Activated CD4-positive, alpha-beta T cell treated with anti-CD3 and anti-CD28 coated beads for 1 hour (primary cell): ENCODE results near the gene TFAP2E.
"Not testable (repeated sequence)": the region's sequence is repeated elsewhere in the genome, so short reads cannot be mapped to it uniquely, and the experiment has no call there.

ENCODE experiments used
- DNase-seq: peaks from one replicate; pipeline ENCODE4 v3.0.0-alpha.2; 2020

TFAP2E gene

DNA sequence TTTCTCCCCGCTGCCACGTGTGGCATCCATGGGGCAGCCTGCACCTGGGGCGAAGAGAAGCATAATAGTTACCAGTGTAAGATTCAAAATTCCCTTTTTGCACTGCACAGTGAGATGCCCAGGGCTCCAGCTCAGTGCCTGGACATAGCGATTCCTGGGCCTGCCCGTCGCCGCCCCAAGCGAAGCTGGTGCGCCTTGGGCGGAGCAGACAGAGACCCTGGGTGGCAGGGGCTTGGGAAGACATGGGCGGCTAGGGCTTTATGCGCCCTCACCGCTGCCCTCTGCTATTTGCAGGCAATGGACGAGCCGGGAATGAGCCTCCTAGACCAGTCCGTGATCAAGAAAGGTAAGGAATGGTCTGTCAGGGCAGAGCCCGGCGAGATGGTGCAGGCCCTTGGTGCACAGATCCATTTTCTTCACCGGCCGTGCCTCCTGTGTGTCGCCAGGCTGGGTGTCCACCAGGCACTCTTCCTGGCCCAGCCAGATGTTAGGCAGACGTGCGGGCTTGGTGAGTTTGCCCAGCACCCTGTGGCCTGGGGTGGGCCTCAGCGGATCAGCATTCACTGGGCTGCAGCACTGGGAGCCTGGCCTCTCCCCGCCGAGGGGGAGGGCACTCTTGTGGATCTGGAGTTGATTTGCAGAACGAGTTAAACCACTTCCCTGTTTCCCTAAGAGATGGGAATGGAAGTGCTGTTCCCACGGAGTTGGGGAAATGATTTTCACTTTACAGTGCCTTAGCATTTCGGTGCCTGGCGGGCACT, 1.7 kb downstream of the TFAP2E start:
- DNase-seq, result no peak

GRCh38 chr1:35575416-35575958, 2.4 kb downstream of the TFAP2E start:
- no peak for DNase-seq

- DNase-seq, result no peak
Observed at GRCh38 chr1:35576061-35576765, 3.1 kb downstream of the TFAP2E start.

GRCh38 chr1:35576766-35577070, 3.6 kb downstream of the TFAP2E start:
- not testable (repeated sequence) for DNase-seq

DNA sequence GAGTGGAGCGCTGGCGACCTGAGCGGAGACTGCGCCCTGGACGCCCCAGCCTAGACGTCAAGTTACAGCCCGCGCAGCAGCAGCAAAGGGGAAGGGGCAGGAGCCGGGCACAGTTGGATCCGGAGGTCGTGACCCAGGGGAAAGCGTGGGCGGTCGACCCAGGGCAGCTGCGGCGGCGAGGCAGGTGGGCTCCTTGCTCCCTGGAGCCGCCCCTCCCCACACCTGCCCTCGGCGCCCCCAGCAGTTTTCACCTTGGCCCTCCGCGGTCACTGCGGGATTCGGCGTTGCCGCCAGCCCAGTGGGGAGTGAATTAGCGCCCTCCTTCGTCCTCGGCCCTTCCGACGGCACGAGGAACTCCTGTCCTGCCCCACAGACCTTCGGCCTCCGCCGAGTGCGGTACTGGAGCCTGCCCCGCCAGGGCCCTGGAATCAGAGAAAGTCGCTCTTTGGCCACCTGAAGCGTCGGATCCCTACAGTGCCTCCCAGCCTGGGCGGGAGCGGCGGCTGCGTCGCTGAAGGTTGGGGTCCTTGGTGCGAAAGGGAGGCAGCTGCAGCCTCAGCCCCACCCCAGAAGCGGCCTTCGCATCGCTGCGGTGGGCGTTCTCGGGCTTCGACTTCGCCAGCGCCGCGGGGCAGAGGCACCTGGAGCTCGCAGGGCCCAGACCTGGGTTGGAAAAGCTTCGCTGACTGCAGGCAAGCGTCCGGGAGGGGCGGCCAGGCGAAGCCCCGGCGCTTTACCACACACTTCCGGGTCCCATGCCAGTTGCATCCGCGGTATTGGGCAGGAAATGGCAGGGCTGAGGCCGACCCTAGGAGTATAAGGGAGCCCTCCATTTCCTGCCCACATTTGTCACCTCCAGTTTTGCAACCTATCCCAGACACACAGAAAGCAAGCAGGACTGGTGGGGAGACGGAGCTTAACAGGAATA, 4.2 kb downstream of the TFAP2E start:
- peak; percentile 31 for DNase-seq

GRCh38 chr1:35580949-35581388, 7.9 kb downstream of the TFAP2E start:
- DNase-seq, result no peak

GRCh38 chr1:35581621-35582020, 8.5 kb downstream of the TFAP2E start:
- DNase-seq, result not testable (repeated sequence)

DNA sequence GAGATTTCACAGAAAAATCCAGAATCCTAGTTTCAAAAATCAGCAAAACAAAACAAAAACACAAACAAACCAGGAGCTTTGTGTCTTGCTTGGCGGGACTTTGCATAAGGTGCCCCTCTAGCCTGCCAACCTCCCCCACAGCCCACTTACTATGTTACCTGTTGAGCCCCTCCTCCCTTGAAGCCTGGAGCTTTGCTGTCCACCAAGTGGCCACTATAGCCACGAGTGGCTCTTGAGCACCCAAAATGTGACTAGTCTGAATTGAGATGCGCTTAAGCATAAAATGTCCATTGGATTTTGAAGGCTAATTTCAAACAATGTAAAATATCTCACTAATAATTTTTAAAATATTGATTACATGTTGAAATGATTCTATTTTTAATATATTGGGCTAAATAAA, 12.2 kb downstream of the TFAP2E start:
- DNase-seq, result no peak

- DNase-seq, result not testable (repeated sequence)
Observed at GRCh38 chr1:35585805-35586204, 12.7 kb downstream of the TFAP2E start.

DNA sequence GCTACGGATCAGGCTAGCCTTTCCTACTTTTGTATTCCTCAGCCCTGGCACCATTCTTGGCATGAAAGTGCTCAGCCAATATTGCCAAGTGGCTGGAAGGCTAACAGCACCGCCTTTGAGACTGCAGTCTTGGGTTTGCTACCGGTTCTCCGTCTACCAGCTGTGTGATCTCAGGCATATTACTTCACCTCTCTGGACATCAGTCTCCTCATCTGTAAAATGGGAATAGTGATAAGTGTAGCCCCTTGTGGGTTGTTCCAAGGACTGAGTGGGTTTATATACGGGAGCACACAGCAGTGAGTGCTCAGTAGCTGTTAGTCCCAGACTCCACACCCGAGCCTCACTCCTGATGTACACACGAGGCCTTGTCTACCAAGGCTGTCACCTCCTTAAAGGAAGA, 13.7 kb downstream of the TFAP2E start:
- DNase-seq, result no peak

DNA sequence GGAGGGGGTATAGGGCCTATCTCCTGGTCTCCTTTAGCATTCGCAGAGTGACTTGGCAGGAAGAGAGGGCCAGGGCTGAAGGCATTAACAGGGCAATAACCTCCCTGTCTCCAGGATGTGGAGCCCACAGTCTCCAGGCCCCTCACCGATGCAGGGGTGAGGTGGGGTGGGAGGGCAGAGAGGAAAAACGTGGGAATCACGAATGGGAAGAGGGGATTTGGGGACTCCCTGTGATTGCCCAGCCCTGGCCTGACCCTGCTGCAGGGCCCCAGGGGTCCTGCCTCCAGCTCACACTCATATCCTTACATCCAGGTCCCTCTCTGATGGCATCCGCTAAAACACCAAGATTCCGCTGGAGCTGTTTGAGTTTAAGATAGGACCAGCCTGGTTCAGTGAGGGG, 14.6 kb downstream of the TFAP2E start:
- DNase-seq, result no peak

GRCh38 chr1:35588197-35588910, 15.2 kb downstream of the TFAP2E start:
- no peak for DNase-seq

DNA sequence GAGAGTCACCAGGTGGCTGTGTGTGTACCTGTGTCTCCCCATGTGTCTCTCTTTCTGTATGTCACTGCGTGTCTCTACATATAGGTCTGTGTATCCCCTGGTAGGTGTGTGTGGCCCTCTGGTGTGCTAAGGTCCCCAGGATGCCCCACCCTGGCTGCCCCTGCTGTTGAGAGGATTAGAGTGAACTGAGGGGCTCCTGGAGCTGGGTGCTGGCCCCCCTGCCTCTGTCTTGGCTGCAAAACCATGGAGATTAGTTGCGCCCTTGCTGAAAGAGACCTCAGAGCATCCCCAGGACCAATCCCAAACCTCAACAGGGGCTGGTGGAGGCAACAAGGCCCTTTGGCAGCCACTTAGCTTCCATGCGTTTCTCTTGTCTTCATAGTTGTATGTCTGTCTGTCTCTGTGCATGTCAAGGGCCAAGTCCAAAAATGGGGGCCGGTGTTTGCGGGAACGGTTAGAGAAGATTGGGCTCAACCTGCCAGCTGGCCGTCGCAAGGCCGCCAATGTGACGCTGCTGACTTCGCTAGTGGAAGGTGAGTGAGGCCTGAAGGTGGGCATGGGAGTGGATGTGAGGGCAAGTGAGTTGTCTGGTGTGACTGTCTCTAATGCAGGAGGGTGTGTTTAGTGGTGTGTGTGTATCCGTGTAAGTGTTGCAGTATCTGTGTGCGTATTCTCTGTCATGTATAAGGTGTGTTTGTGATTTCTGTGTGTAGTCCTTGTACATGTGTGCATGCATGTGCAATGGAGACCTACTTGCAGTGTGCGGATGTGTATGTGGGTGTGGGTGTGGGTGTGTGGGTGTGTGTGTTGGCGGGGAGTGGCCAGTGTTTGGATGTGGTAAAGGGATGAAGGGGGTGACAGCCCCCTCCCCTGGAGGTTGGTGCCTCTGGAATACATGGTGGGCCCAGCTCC, 16.7 kb downstream of the TFAP2E start:
- no peak for DNase-seq

DNA sequence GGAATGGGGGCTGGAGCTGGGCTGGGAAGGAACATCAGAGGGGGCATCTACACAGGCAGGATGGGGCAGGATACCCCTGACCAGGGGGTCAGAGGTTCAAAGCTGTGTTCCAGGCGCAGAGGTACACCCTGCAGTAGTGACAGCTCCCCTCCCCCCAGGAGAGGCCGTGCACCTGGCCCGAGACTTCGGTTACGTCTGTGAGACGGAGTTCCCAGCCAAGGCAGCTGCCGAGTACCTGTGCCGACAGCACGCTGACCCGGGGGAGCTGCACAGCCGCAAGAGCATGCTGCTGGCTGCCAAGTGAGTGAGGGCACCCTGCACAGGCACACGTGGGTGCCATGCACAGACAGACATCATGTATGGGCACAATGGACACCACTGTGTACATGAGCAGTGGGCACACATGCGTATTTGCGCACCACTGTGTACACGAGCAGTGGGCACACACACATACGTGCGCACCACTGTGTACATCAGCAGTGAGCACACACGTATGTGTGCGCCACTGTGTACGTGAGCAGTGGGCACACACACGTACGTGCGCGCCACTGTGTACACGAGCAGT, 17.4 kb downstream of the TFAP2E start:
- DNase-seq, result no peak

DNA sequence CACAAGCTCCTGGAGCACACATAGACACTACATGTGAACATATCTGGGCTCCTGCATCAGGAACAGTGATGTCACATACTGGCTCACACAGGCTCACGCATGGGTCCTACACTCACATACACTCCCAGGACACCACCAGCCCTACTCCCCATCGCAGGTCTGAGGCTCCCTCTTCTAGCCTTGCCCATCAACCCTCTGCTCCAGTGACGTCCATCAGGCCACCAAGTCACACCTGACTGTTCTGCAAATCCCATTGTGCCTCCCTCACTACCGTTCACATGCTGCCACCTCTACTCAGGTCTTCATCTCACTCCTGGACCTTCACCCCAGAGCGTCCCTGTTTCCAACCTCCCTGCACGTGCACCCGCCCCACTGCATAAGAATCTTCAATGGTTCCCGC, 18.1 kb downstream of the TFAP2E start:
- DNase-seq, result no peak

DNA sequence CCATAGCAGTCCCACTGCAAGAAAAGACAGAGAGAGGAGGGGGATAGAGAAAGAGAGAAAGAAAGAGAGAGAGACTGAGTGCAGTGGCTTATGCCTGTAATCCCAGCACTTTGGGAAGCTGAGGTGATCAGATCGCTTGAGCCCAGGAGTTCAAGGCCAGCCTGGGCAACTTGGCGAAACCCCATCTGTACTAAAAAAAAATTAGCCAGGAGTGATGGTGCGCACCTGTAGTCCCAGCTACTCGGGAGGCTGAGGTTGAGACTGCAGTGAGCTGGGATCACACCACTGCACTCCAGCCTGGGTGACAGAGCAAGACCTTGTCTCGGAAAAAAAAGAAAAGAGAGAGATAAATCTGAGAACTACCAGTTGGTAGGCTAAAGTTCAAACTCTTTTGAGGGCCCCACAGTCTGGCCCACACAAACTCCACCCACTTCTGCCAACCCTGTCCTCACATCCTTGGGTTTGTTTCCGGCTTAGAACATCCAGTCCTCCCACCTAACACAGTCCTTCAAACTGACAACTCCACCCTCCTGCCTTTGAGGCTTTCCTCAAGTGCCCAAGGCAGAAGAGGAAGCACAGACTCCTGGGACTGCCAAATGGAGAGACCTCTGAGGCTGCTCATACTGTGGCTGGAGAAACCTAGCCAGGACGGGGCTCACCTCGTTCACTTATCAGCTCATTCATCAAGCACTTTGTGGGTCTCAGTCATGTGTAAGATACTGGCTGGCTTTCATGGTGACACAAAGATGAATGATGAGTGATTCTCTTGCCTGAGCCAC, 20.1 kb downstream of the TFAP2E start:
- DNase-seq, result no peak

DNA sequence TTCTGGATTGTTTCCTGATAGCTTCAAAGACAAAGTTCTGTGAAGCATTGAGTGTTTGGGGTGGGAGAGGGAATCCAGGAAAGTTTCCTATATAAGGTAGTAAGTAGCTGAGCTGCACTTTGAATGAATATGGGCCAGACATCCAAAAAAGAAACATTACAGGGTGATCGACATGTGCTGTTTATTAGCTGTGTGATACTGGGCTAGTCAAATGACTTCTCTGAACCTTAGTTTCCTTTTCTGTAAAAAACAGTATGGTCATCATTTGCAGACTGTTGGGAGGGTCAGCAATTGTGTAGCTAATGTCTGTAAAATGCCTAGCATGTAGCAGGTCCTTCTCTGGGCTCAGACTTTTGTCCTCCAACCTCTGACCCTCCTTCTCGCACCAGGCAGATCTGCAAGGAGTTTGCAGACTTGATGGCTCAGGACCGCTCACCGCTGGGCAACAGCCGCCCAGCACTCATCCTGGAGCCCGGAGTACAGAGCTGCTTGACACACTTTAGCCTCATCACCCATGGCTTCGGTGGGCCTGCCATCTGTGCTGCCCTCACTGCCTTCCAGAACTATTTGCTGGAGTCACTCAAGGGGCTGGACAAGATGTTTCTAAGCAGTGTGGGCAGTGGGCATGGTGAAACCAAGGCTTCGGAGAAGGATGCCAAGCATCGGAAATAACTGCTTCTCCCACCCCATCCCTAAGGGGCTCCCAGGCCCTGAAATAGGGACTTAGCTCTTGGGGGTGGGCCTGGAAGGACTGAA, 21.1 kb downstream of the TFAP2E start:
- DNase-seq, result no peak

GRCh38 chr1:35595684-35596083, 22.6 kb downstream of the TFAP2E start:
- DNase-seq, result no peak

GRCh38 chr1:35597870-35598269, 24.8 kb downstream of the TFAP2E start:
- DNase-seq, result no peak

GRCh38 chr1:35598895-35599294, 25.8 kb downstream of the TFAP2E start:
- DNase-seq, result no peak
